ENCODE measurements around the gene DDX21.

DNA sequence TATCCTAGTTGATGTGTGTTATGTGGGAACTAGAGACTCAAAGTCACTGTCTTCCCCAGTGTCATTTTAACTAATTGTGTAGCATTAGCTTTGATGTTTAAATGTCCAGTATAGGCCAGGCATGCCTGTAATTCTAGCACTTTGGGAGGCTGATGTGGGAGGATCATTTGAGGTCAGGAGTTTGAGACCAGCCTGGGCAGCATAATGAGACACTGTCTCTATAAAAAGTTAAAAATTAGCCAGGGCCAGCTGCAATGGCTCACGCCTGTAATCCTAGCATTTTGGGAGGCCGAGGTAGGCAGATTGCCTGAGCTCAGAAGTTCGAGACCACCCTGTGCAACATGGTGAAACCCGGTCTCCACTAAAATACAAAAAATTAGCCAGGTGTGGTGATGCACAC is 30.5 kb upstream of the DDX21 start:
- no peak for TF ChIP-seq EZH2 (IDR thresholded peaks at IDR 0.05; ENCODE audit: insufficient read depth, poor library complexity, severe bottlenecking)
- TF ChIP-seq EZH2phosphoT487 (IDR thresholded peaks at IDR 0.05; ENCODE audit: insufficient read depth, low read depth) = no peak
